Trophoblast cell (in vitro differentiated cells and primary cell): Measurements from ENCODE around the gene TAGAP.
"Not testable (repeated sequence)": the region's sequence is repeated elsewhere in the genome, so short reads cannot be mapped to it uniquely, and the experiment has no call there.

ENCODE experiments used
- DNase-seq, 2 donors: peaks; one replicate each; pipeline ENCODE4 v3.0.0-alpha.2; 2016
- H2AFZ ChIP-seq: 2 replicates; pipeline ENCODE4 v1.6.1; 2013; ENCODE audit warnings: low read length, moderate library complexity, mild to moderate bottlenecking; ENCODE audit not compliant: insufficient read depth, poor library complexity
- H2AK5ac ChIP-seq: 2 replicates; pipeline ENCODE4 v1.6.1; 2013; ENCODE audit warnings: mild to moderate bottlenecking, low read length
- H2BK120ac ChIP-seq: 2 replicates; pipeline ENCODE4 v1.6.1; 2013; ENCODE audit warnings: low read length, mild to moderate bottlenecking, moderate library complexity; ENCODE audit not compliant: insufficient read depth, poor library complexity
- H2BK12ac ChIP-seq: 2 replicates; pipeline ENCODE4 v1.6.1; 2013; ENCODE audit warnings: mild to moderate bottlenecking, low read length, moderate library complexity
- H2BK5ac ChIP-seq: 2 replicates; pipeline ENCODE4 v1.6.1; 2013; ENCODE audit warnings: low read length, low read depth, moderate library complexity, mild to moderate bottlenecking; ENCODE audit not compliant: poor library complexity
- H3K14ac ChIP-seq: 2 replicates; pipeline ENCODE4 v1.6.1; 2013; ENCODE audit warnings: mild to moderate bottlenecking, low read length
- H3K18ac ChIP-seq: 2 replicates; pipeline ENCODE4 v1.6.1; 2013; ENCODE audit warnings: mild to moderate bottlenecking, low read length
- H3K23ac ChIP-seq: 2 replicates; pipeline ENCODE4 v1.6.1; 2013; ENCODE audit warnings: low read length
- H3K27ac ChIP-seq: 2 replicates; pipeline ENCODE4 v1.5.1; 2013; ENCODE audit warnings: low read depth, mild to moderate bottlenecking, inconsistent platforms, low read length, moderate library complexity
- H3K27me3 ChIP-seq: 2 replicates; pipeline ENCODE4 v1.6.1; 2013; ENCODE audit warnings: inconsistent platforms, mild to moderate bottlenecking, low read length, moderate library complexity; ENCODE audit not compliant: insufficient read depth
- H3K36me3 ChIP-seq, 2 experiments: 1 replicate in 1 of 2; 2 replicates in 1 of 2; pipeline ENCODE4 v1.6.1; 2013; ENCODE audit warnings: low read length in 2 of 2, mild to moderate bottlenecking in 2 of 2, moderate library complexity in 1 of 2; ENCODE audit not compliant: insufficient read depth in 2 of 2, control insufficient read depth in 1 of 2
- H3K4ac ChIP-seq: 2 replicates; pipeline ENCODE4 v1.6.1; 2013; ENCODE audit warnings: low read depth, mild to moderate bottlenecking, low read length, moderate library complexity
- H3K4me1 ChIP-seq, 2 experiments: 1 replicate in 1 of 2; 2 replicates in 1 of 2; pipeline ENCODE4 v1.6.1; 2013; ENCODE audit warnings: low read length in 2 of 2, mild to moderate bottlenecking in 2 of 2, moderate library complexity in 1 of 2; ENCODE audit not compliant: insufficient read depth in 2 of 2, control insufficient read depth in 1 of 2
- H3K4me2 ChIP-seq: 2 replicates; pipeline ENCODE4 v1.6.1; 2013; ENCODE audit warnings: inconsistent platforms, mild to moderate bottlenecking, low read length, moderate library complexity
- H3K4me3 ChIP-seq: 2 replicates; pipeline ENCODE4 v1.5.1; 2013; ENCODE audit warnings: mild to moderate bottlenecking, low read depth, low read length, inconsistent platforms
- H3K79me1 ChIP-seq: one replicate; pipeline ENCODE4 v1.6.1; 2013; ENCODE audit warnings: low read length
- H3K79me2 ChIP-seq: 2 replicates; pipeline ENCODE4 v1.6.1; 2013; ENCODE audit warnings: low read length, mild to moderate bottlenecking; ENCODE audit not compliant: control insufficient read depth, insufficient read depth, poor library complexity
- H3K9ac ChIP-seq: 2 replicates; pipeline ENCODE4 v1.6.1; 2013; ENCODE audit warnings: mild to moderate bottlenecking, low read length
- H3K9me3 ChIP-seq: 2 replicates; pipeline ENCODE4 v1.6.1; 2013; ENCODE audit warnings: low read depth, mild to moderate bottlenecking, control low read depth, inconsistent platforms, low read length; ENCODE audit not compliant: insufficient read depth
- H4K12ac ChIP-seq: 2 replicates; pipeline ENCODE4 v1.6.1; 2013; ENCODE audit warnings: low read depth, mild to moderate bottlenecking, low read length, moderate library complexity
- H4K8ac ChIP-seq: 2 replicates; pipeline ENCODE4 v1.6.1; 2013; ENCODE audit warnings: low read depth, mild to moderate bottlenecking, low read length, moderate library complexity
- H4K91ac ChIP-seq: one replicate; pipeline ENCODE4 v1.6.1; 2013; ENCODE audit warnings: low read depth, mild to moderate bottlenecking, low read length, moderate library complexity
- WGBS: extraction: QIAGEN DNeasy Blood & Tissue Kit; methylation state at CpG from one replicate; pipeline ENCODE4 v1.1.7; 2013; ENCODE audit warnings: missing lambda C conversion rate; ENCODE audit not compliant: insufficient read length, insufficient coverage; ENCODE audit errors: extremely low coverage; 5-methylcytosine and 5-hydroxymethylcytosine counted together

Gene TAGAP

GRCh38 chr6:158996856-158997255, 47.9 kb downstream of the TAGAP start:
- Histone ChIP-seq H3K79me2 (peaks cover 5% of the 10 kb centered on the region), H3K4me1 (peaks cover 3 to 5% of the 10 kb centered on the region in 2 experiments), H3K4me2 (no peak overlapping the region), H3K9me3 (no peaks in the 10 kb centered on the region), H4K91ac (no peak overlapping the region), H3K18ac (no peak overlapping the region), H2BK12ac (no peak overlapping the region), H3K36me3 (peaks cover 2% of the 10 kb centered on the region in 2 experiments), H3K9ac (no peak overlapping the region), H4K8ac (no peak overlapping the region), H3K14ac (no peak overlapping the region), H2AK5ac (no peak overlapping the region), H2BK5ac (no peak overlapping the region), H2BK120ac (no peak overlapping the region), H3K27ac (no peak overlapping the region), H2AFZ (no peak overlapping the region), H4K12ac (no peak overlapping the region), H3K4ac (no peak overlapping the region), H3K27me3 (no peaks in the 10 kb centered on the region), H3K23ac (no peak overlapping the region), H3K4me3 (no peak overlapping the region), H3K79me1 (peaks cover 8% of the 10 kb centered on the region)
- WGBS = no CpG with 5 or more reads among the region's 2 CpGs
- DNase-seq = no peak

GRCh38 chr6:158993639-158994038, 51.2 kb downstream of the TAGAP start:
- Histone ChIP-seq H3K79me1 (no peaks in the 10 kb centered on the region), H3K14ac (no peak overlapping the region), H3K4me2 (no peak overlapping the region), H2BK120ac (no peak overlapping the region), H2BK12ac (no peak overlapping the region), H3K36me3 (peaks cover 2 to 5% of the 10 kb centered on the region in 2 experiments), H3K18ac (no peak overlapping the region), H3K4ac (no peak overlapping the region), H3K79me2 (no peaks in the 10 kb centered on the region), H3K9ac (no peak overlapping the region), H3K27ac (no peak overlapping the region), H3K27me3 (no peaks in the 10 kb centered on the region), H4K12ac (no peak overlapping the region), H3K4me3 (no peak overlapping the region), H3K4me1 (peaks cover 0 to 2% of the 10 kb centered on the region in 2 experiments), H2AK5ac (no peak overlapping the region), H3K9me3 (peaks cover 2% of the 10 kb centered on the region), H2AFZ (no peak overlapping the region), H4K8ac (no peak overlapping the region), H2BK5ac (no peak overlapping the region), H4K91ac (no peak overlapping the region), H3K23ac (no peak overlapping the region)
- WGBS = no CpG with 5 or more reads among the region's 3 CpGs
- no peak for DNase-seq

GRCh38 chr6:158991017-158991723, 53.6 kb downstream of the TAGAP start:
- no peak overlapping the region for H4K12ac ChIP-seq
- no peak overlapping the region for H2BK120ac ChIP-seq
- H4K91ac ChIP-seq = no peak overlapping the region
- no peaks in the 10 kb centered on the region for H3K4me1 ChIP-seq
- H3K79me2 ChIP-seq = no peaks in the 10 kb centered on the region
- H3K4me2 ChIP-seq = no peak overlapping the region
- H4K8ac ChIP-seq = no peak overlapping the region
- H3K79me1 ChIP-seq = no peaks in the 10 kb centered on the region
- no peak for DNase-seq
- no peak overlapping the region for H2BK5ac ChIP-seq
- no peak overlapping the region for H3K4me3 ChIP-seq
- no peak overlapping the region for H3K9ac ChIP-seq
- no peak overlapping the region for H3K4ac ChIP-seq
- peaks cover 2 to 3% of the 10 kb centered on the region in 2 experiments for H3K36me3 ChIP-seq
- no peak overlapping the region for H3K27ac ChIP-seq
- no CpG with 5 or more reads among the region's 2 CpGs for WGBS
- no peak overlapping the region for H2AFZ ChIP-seq
- H3K18ac ChIP-seq = no peak overlapping the region
- H2AK5ac ChIP-seq = no peak overlapping the region
- no peaks in the 10 kb centered on the region for H3K27me3 ChIP-seq
- H3K9me3 ChIP-seq = peaks cover 2% of the 10 kb centered on the region
- no peak overlapping the region for H3K23ac ChIP-seq
- H2BK12ac ChIP-seq = no peak overlapping the region
- no peak overlapping the region for H3K14ac ChIP-seq

GRCh38 chr6:158989711-158990110, 55.1 kb downstream of the TAGAP start:
- not testable (repeated sequence) for H3K14ac ChIP-seq, H3K27me3 ChIP-seq, H3K36me3 ChIP-seq, H3K4me1 ChIP-seq, H3K23ac ChIP-seq, H3K27ac ChIP-seq, DNase-seq, H2BK120ac ChIP-seq, H3K9me3 ChIP-seq, H3K4me3 ChIP-seq, H4K12ac ChIP-seq, H2BK5ac ChIP-seq, H3K79me2 ChIP-seq, H3K79me1 ChIP-seq, H2BK12ac ChIP-seq, H4K91ac ChIP-seq, H3K18ac ChIP-seq, H3K9ac ChIP-seq, H4K8ac ChIP-seq, H3K4me2 ChIP-seq, H2AK5ac ChIP-seq, H2AFZ ChIP-seq, H3K4ac ChIP-seq
- no CpG with 5 or more reads among the region's 2 CpGs for WGBS
